NB4 (cell line): ENCODE data around the gene ZNF433.
"Not testable (repeated sequence)": the region's sequence is repeated elsewhere in the genome, so short reads cannot be mapped to it uniquely, and the experiment has no call there.

Experiments
- DNase-seq: peaks from one replicate; pipeline ENCODE4 v3.0.0; 2010; ENCODE audit warnings: low read depth
- H3K4me3 ChIP-seq: one replicate; pipeline ENCODE4 v1.5.1; 2011; ENCODE audit warnings: mild to moderate bottlenecking, low read depth, low read length, moderate library complexity
- CTCF ChIP-seq: IDR thresholded peaks from one replicate; pipeline ENCODE4 v1.5.1; 2012; ENCODE audit warnings: low read depth, low read length
- MAX ChIP-seq: IDR thresholded peaks from 2 replicates; pipeline ENCODE4 v1.6.1; 2011; ENCODE audit warnings: low read depth, low read length
- MYC ChIP-seq: IDR thresholded peaks from 2 replicates; pipeline ENCODE4 v1.6.1; 2011; ENCODE audit warnings: low read depth, low read length
- POLR2A ChIP-seq: IDR thresholded peaks from 2 replicates; pipeline ENCODE4 v1.6.1; 2011; ENCODE audit warnings: mild to moderate bottlenecking; ENCODE audit not compliant: insufficient read length; ENCODE audit errors: extremely low read depth

ZNF433 gene

GRCh38 chr19:11995174-11995573 lies 40.3 kb downstream of the ZNF433 start:
- DNase-seq, result peak; percentile 65
- TF ChIP-seq CTCF (no peak), MYC (no peak), MAX (no peak), POLR2A (no peak)
- no peak overlapping the region for H3K4me3 ChIP-seq

GRCh38 chr19:11991921-11992320 lies 43.6 kb downstream of the ZNF433 start:
- DNase-seq, H3K4me3 ChIP-seq: not testable (repeated sequence)

- no peak for DNase-seq
- no peak for TF ChIP-seq CTCF
- no peak for TF ChIP-seq POLR2A
- TF ChIP-seq MAX, result no peak
- no peak for TF ChIP-seq MYC
- peak overlapping the region; percentile 92 for H3K4me3 ChIP-seq
Measured at GRCh38 chr19:11989112-11989456, 46.4 kb downstream of the ZNF433 start.

GRCh38 chr19:11987405-11988281 lies 47.8 kb downstream of the ZNF433 start:
- TF ChIP-seq MAX, result no peak
- no peak for TF ChIP-seq CTCF
- 0 out of 2 replicates have a peak, but pooled peaks have one; percentile 8 for TF ChIP-seq MYC
- TF ChIP-seq POLR2A, result peak; percentile 89
- peak; percentile 97 for DNase-seq

GRCh38 chr19:11986754-11987153 lies 48.7 kb downstream of the ZNF433 start:
- TF ChIP-seq MYC (no peak), POLR2A (no peak), MAX (no peak), CTCF (no peak)
- DNase-seq, result peak; percentile 11
- no peak overlapping the region for H3K4me3 ChIP-seq

More at GRCh38 chr19:11987405-11988281, 47.8 kb downstream of the ZNF433 start:
- H3K4me3 ChIP-seq, result peak overlapping the region; percentile 92

- TF ChIP-seq POLR2A, result no peak
- TF ChIP-seq MAX, result no peak
- TF ChIP-seq MYC, result no peak
- peak; percentile 13 for TF ChIP-seq CTCF
- DNase-seq, result peak; percentile 36
- no peak overlapping the region for H3K4me3 ChIP-seq
Measured at GRCh38 chr19:11984986-11985385, 50.5 kb downstream of the ZNF433 start.
